IPS-11a (cell line): Measurements from ENCODE around the gene PER2.

ENCODE experiments used
- H3K4me3 ChIP-seq: one replicate; pipeline ENCODE4 v1.5.1; 2013; ENCODE audit warnings: low read depth, low read length, control low read depth

Gene PER2

GRCh38 chr2:238269741-238270140 is 18.7 kb downstream of the PER2 start:
- H3K4me3 ChIP-seq = no peak overlapping the region

GRCh38 chr2:238267884-238268680 is 20.3 kb downstream of the PER2 start:
- no peak overlapping the region for H3K4me3 ChIP-seq

DNA sequence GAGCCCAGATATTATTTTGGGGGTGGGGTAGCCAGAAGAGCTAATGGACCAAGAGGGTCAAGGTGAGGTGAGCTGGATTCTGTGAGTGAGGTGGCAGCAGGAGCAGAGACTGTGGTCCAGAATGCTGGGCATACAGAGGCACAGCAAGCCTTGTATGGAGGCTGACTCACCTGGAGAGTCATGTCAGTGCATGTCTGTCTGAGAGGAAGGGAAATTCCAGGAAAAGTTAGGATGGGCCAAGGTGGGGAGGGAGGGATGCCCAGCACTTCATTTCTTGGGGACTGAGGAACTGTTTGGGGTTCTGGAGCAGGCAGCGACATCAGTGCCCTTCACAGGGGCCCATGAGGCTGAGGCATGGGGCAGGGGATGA is 21.1 kb downstream of the PER2 start:
- no peak overlapping the region for H3K4me3 ChIP-seq

- no peak overlapping the region for H3K4me3 ChIP-seq
Measured at GRCh38 chr2:238265605-238266004, 22.8 kb downstream of the PER2 start.

DNA sequence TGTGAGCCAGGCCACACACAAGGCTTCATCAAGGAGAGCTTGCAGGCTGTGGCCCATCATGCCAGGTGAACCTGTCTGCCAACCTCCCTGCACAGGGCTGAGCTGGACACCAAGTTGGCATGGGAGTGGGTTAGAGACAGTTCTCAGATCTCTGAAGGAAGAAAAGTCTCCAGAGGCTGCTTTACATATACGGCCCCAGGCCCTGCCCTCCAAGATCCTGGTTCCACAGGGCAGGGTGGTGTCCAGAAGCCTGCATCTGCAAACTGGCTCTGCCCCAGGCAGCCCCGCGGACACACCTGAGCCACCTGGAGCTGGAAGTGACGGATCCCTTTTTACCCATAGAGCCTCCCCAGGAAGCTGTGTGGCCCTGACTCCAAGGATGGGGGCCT is 24.3 kb downstream of the PER2 start:
- H3K4me3 ChIP-seq = no peak overlapping the region

GRCh38 chr2:238263204-238264071 is 25.0 kb downstream of the PER2 start:
- H3K4me3 ChIP-seq = no peak overlapping the region

DNA sequence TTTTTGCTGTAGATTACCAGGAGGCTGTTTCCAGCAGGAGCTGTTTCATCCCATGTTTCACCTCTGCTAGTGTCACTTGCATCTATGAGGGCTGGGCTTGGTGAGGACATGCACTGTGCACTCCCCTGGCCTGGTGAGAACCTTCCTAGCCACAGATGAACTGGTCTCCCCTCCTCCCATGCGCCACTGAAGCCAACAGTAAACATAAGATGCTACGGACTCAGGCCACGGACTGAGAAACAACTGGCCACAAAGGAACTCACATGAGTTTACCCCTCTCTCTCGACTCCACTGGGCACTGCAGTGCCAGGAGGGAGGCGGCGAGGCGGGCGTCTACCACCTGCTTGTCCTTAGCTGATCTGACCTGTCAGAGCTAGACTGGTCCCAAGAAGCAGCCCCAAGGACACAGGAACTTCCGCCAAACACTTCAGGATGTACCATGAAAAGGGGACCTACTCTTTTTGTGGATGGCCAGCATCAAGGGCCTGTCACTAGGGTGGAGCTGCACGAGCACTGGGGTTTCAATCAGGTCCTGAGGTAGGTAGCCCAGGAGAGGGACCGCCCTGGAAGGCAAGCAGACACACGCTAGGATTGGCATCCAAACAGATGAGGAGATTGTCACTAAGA is 25.8 kb downstream of the PER2 start:
- no peak overlapping the region for H3K4me3 ChIP-seq

DNA sequence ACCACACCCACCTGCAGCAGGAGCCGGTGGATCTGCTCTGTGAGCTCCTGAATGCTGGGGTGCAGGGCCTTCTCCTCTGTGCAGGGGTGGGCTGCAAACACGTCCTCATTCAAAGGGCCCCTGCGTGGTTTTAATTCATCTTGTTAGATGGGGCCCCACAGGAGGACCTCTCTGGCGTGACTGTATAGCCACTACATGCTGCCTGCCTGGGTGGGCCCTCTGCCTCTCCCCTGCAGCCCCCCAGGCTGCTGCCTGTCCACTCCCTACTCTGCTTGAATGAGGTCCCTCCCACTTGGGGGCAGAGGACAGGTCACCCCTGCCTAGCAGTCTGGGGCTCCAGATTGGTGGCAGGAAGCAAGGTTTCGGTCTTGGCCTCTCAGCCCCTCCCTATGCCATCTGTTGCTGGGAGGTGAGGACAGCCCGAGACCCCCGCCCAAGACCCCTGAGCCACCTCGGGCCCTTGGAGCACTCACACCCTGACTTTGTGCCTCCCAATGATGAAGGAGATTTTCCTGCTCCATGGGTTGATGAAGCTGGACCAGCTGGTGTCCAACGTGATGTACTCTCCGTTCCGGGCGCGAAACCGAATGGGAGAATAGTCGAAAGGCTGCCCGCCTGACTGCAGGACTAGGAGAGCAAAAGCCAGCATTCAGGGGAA is 26.6 kb downstream of the PER2 start:
- no peak overlapping the region for H3K4me3 ChIP-seq

- no peak overlapping the region for H3K4me3 ChIP-seq
Measured at GRCh38 chr2:238260883-238261282, 27.5 kb downstream of the PER2 start.

- H3K4me3 ChIP-seq = no peak overlapping the region
Measured at GRCh38 chr2:238259061-238260020, 29.1 kb downstream of the PER2 start.

GRCh38 chr2:238257786-238258700 is 30.4 kb downstream of the PER2 start:
- H3K4me3 ChIP-seq = no peak overlapping the region

DNA sequence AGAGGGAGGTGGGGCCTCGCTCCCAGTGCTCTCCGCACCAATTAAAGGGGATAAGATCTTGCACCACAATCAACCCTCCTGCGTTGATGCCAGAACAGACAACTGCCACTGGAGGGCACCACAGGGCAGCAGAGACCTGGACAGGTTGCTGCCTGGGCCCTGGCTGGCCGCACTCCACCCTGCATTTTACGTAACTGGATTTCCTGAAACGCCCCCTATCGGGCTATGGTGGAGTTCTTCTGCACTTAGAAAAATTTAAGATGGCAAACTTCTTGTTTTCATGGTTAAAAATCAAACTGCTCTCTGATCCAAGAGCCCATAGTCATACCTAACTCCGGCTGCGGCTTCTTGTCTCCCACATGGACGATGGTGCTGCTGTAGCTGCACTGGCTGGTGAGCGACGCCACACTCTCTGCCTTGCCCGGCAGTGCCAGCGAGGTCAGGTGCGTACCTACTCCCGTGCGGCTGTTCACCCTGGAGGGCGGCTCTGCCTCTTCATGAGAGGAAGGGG is 31.8 kb downstream of the PER2 start:
- H3K4me3 ChIP-seq = no peak overlapping the region

DNA sequence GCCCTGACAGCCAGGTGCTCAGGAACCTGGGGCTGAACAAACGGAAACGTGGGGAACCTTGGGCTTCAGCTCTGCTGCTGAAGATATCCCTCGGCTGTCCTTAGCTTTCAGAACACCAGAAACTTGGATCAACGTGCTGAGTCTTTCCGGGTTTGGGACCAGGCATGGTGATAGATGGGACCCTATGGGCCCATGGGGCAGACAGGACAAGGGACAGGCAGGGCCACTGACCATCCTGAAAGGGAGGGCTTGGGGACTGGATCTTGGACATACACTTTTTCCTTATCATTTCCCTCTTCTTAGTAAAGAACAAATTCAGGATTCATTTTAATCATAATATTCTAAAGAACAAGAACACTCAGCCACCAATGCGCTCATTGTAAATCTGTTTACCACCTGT is 32.3 kb downstream of the PER2 start:
- H3K4me3 ChIP-seq = no peak overlapping the region

GRCh38 chr2:238255636-238256035 is 32.8 kb downstream of the PER2 start:
- no peak overlapping the region for H3K4me3 ChIP-seq

GRCh38 chr2:238255151-238255551 is 33.3 kb downstream of the PER2 start:
- H3K4me3 ChIP-seq = no peak overlapping the region

DNA sequence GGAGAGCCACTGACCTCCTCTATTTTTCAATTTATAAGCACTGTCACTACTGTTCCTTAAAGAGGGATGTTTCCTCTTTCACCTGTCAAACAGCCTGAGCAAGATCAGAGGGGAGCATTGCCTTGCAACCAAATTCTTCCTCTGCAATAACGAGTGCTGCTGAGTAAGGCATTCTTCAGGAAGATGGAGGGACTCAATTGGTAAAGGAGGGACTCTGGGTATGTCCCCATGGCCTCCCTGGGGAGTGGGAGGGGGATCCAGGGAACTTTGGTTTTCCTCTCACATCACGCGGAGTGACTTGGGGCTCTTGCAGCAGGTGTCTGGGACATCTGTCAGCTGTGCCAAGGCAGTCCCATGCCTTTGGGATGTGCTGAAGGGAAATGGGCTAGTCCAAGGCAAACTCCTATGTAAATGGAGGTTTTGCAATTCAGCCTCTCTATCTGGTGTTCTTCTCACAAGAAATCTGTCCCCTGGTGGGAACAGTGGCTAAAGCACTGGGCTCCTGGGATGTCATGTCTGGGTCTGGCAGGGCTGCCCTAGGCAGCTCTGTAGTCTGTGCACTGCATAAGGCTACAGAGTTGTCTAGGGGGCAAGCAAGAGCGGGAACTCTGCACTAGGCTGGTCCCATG is 34.2 kb downstream of the PER2 start:
- H3K4me3 ChIP-seq = no peak overlapping the region

GRCh38 chr2:238252766-238253630 is 35.4 kb downstream of the PER2 start:
- no peak overlapping the region for H3K4me3 ChIP-seq
